ENCODE results near the gene ACVR1B. TPM values are rescaled to one million over a fixed set of nuclear protein-coding genes. Genes with fewer than 3 reads are reported as not detected.
A peak's percentile ranks its signal among the peaks of the same experiment; 100 is the strongest.

Gene ACVR1B
- total and polyA plus RNA-seq, 2 experiments from 2014 or later, result 2.4 to 7.5 TPM

DNA sequence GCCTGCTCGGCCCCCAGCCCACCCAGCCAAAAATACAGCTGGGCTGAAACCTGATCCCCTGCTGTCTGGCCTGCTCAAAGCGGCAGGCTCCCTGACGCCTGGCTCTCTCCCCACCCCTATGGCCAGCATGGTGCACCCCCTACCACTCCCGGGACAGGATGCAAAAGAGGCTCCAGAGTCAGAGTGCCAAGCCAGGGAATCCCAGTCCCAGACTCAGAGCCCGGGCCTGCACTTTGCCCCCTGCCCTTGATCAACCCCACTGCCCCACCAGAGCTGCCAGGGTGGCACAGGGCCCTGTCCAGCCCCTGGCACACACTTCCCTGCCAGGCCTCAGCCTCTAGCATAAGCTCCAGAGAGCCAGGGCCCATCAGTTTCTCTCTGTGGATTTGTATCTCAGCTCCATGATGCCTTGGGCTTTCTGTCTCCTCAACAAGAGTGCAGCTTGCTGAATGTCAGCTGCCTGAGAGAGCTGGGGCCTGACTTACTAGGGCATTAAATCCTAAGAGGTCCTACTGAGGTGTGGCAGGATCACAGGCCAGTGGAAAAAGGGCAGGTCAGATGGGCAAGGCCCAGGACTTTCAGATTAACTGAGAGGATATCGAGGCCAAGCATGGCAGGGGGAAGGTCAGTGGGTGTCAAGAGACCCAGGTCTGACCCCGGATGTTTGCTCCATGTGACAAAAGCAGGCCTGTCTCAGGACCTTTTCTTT, 30.3 kb upstream of the ACVR1B start:
- Mint-ChIP-seq H3K9me3 (no peaks in the 10 kb centered on the region), H3K27ac (no peak overlapping the region), H3K27me3 (ENCODE audit: insufficient read depth, low read depth, poor library complexity) (peaks cover 13% of the 10 kb centered on the region), H3K4me3 (no peak overlapping the region), H3K36me3 (ENCODE audit: low read depth) (no peaks in the 10 kb centered on the region), H3K4me1 (peaks cover 27% of the 10 kb centered on the region)
- Histone ChIP-seq H3K79me2 (replicated peaks; ENCODE audit: insufficient read depth) (no peaks in the 10 kb centered on the region), H3K4me1 (ENCODE audit: insufficient read depth) (peaks cover 9% of the 10 kb centered on the region; the same call in 1 of the 2 replicates), H3K9me2 (ENCODE audit: insufficient read depth) (no peaks in the 10 kb centered on the region), H3K36me3 (ENCODE audit: insufficient read depth) (no peaks in the 10 kb centered on the region; the same call in 1 of the 2 replicates), H3K4me2 (no peak overlapping the region; the same call in 1 of the 2 replicates), H4K20me1 (replicated peaks; ENCODE audit: insufficient read depth) (no peaks in the 10 kb centered on the region), H3K27me3 (ENCODE audit: insufficient read depth) (peaks cover 14% of the 10 kb centered on the region), H3K27ac (ENCODE audit: low read depth) (no peak overlapping the region), H3K4me3 (no peak overlapping the region), H2AFZ (no peak overlapping the region), H3F3A (replicated peaks; ENCODE audit: low read depth) (no peaks in the 10 kb centered on the region)
- DNase-seq (ENCODE audit: low spot score) (peak; percentile 57), ATAC-seq (peak; percentile 75)
- TF ChIP-seq NANOG (IDR thresholded peaks at IDR 0.05; ENCODE audit: borderline replicate concordance) (no peak), EZH2 (IDR thresholded peaks at IDR 0.05; ENCODE audit: low read depth, unreplicated experiment) (no peak), ZNF114 (CRISPR knock-in tag; IDR thresholded peaks at IDR 0.05) (no peak), POLR2AphosphoS5 (IDR thresholded peaks at IDR 0.05; ENCODE audit: low read depth) (no peak), STAT1 (IDR thresholded peaks at IDR 0.05; ENCODE audit: unreplicated experiment) (no peak), EZH2phosphoT487 (IDR thresholded peaks at IDR 0.05; ENCODE audit: unreplicated experiment) (no peak), ZNF331 (CRISPR knock-in tag; IDR thresholded peaks at IDR 0.05; ENCODE audit: low read depth) (no peak), CREB1 (CRISPR knock-in tag; IDR thresholded peaks at IDR 0.05; ENCODE audit: low read depth) (no peak), JUNB (IDR thresholded peaks at IDR 0.05; ENCODE audit: unreplicated experiment) (no peak)
- TF ChIP-seq, protein P1, sequence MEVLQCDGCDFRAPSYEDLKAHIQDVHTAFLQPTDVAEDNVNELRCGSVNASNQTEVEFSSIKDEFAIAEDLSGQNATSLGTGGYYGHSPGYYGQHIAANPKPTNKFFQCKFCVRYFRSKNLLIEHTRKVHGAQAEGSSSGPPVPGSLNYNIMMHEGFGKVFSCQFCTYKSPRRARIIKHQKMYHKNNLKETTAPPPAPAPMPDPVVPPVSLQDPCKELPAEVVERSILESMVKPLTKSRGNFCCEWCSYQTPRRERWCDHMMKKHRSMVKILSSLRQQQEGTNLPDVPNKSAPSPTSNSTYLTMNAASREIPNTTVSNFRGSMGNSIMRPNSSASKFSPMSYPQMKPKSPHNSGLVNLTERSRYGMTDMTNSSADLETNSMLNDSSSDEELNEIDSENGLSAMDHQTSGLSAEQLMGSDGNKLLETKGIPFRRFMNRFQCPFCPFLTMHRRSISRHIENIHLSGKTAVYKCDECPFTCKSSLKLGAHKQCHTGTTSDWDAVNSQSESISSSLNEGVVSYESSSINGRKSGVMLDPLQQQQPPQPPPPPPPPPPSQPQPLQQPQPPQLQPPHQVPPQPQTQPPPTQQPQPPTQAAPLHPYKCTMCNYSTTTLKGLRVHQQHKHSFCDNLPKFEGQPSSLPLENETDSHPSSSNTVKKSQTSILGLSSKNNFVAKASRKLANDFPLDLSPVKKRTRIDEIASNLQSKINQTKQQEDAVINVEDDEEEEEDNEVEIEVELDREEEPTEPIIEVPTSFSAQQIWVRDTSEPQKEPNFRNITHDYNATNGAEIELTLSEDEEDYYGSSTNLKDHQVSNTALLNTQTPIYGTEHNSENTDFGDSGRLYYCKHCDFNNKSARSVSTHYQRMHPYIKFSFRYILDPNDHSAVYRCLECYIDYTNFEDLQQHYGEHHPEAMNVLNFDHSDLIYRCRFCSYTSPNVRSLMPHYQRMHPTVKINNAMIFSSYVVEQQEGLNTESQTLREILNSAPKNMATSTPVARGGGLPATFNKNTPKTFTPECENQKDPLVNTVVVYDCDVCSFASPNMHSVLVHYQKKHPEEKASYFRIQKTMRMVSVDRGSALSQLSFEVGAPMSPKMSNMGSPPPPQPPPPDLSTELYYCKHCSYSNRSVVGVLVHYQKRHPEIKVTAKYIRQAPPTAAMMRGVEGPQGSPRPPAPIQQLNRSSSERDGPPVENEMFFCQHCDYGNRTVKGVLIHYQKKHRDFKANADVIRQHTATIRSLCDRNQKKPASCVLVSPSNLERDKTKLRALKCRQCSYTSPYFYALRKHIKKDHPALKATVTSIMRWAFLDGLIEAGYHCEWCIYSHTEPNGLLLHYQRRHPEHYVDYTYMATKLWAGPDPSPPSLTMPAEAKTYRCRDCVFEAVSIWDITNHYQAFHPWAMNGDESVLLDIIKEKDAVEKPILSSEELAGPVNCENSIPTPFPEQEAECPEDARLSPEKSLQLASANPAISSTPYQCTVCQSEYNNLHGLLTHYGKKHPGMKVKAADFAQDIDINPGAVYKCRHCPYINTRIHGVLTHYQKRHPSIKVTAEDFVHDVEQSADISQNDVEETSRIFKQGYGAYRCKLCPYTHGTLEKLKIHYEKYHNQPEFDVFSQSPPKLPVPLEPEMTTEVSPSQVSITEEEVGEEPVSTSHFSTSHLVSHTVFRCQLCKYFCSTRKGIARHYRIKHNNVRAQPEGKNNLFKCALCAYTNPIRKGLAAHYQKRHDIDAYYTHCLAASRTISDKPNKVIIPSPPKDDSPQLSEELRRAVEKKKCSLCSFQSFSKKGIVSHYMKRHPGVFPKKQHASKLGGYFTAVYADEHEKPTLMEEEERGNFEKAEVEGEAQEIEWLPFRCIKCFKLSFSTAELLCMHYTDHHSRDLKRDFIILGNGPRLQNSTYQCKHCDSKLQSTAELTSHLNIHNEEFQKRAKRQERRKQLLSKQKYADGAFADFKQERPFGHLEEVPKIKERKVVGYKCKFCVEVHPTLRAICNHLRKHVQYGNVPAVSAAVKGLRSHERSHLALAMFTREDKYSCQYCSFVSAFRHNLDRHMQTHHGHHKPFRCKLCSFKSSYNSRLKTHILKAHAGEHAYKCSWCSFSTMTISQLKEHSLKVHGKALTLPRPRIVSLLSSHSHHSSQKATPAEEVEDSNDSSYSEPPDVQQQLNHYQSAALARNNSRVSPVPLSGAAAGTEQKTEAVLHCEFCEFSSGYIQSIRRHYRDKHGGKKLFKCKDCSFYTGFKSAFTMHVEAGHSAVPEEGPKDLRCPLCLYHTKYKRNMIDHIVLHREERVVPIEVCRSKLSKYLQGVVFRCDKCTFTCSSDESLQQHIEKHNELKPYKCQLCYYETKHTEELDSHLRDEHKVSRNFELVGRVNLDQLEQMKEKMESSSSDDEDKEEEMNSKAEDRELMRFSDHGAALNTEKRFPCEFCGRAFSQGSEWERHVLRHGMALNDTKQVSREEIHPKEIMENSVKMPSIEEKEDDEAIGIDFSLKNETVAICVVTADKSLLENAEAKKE (CRISPR knock-in tag; IDR thresholded peaks at IDR 0.05), result no peak
- TF ChIP-seq, protein P2, sequence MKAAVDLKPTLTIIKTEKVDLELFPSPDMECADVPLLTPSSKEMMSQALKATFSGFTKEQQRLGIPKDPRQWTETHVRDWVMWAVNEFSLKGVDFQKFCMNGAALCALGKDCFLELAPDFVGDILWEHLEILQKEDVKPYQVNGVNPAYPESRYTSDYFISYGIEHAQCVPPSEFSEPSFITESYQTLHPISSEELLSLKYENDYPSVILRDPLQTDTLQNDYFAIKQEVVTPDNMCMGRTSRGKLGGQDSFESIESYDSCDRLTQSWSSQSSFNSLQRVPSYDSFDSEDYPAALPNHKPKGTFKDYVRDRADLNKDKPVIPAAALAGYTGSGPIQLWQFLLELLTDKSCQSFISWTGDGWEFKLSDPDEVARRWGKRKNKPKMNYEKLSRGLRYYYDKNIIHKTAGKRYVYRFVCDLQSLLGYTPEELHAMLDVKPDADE (IDR thresholded peaks at IDR 0.05), result no peak
- TF ChIP-seq, protein P3, sequence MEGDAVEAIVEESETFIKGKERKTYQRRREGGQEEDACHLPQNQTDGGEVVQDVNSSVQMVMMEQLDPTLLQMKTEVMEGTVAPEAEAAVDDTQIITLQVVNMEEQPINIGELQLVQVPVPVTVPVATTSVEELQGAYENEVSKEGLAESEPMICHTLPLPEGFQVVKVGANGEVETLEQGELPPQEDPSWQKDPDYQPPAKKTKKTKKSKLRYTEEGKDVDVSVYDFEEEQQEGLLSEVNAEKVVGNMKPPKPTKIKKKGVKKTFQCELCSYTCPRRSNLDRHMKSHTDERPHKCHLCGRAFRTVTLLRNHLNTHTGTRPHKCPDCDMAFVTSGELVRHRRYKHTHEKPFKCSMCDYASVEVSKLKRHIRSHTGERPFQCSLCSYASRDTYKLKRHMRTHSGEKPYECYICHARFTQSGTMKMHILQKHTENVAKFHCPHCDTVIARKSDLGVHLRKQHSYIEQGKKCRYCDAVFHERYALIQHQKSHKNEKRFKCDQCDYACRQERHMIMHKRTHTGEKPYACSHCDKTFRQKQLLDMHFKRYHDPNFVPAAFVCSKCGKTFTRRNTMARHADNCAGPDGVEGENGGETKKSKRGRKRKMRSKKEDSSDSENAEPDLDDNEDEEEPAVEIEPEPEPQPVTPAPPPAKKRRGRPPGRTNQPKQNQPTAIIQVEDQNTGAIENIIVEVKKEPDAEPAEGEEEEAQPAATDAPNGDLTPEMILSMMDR (conservative IDR thresholded peaks at IDR 0.05; ENCODE audit: low read depth in 2 of 2), result no peak
- TF ChIP-seq, protein P4, sequence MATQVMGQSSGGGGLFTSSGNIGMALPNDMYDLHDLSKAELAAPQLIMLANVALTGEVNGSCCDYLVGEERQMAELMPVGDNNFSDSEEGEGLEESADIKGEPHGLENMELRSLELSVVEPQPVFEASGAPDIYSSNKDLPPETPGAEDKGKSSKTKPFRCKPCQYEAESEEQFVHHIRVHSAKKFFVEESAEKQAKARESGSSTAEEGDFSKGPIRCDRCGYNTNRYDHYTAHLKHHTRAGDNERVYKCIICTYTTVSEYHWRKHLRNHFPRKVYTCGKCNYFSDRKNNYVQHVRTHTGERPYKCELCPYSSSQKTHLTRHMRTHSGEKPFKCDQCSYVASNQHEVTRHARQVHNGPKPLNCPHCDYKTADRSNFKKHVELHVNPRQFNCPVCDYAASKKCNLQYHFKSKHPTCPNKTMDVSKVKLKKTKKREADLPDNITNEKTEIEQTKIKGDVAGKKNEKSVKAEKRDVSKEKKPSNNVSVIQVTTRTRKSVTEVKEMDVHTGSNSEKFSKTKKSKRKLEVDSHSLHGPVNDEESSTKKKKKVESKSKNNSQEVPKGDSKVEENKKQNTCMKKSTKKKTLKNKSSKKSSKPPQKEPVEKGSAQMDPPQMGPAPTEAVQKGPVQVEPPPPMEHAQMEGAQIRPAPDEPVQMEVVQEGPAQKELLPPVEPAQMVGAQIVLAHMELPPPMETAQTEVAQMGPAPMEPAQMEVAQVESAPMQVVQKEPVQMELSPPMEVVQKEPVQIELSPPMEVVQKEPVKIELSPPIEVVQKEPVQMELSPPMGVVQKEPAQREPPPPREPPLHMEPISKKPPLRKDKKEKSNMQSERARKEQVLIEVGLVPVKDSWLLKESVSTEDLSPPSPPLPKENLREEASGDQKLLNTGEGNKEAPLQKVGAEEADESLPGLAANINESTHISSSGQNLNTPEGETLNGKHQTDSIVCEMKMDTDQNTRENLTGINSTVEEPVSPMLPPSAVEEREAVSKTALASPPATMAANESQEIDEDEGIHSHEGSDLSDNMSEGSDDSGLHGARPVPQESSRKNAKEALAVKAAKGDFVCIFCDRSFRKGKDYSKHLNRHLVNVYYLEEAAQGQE (IDR thresholded peaks at IDR 0.05; ENCODE audit: unreplicated experiment), result no peak

Measured in GM23338 (cell line).